Measurements from ENCODE around the gene PIK3C2A.

Gene PIK3C2A

GRCh38 chr11:17185938-17186337 lies 21.8 kb downstream of the PIK3C2A start:
- Histone ChIP-seq H3K36me3 (ENCODE audit: insufficient read depth, low read length) (no peaks in the 10 kb centered on the region; the same call in 1 of the 2 replicates), H3K4me1 (ENCODE audit: insufficient read depth, low read length) (no peaks in the 10 kb centered on the region), H3K9me3 (ENCODE audit: control insufficient read depth, insufficient read depth, low read length) (no peaks in the 10 kb centered on the region), H3K9ac (ENCODE audit: low read depth, low read length) (no peak overlapping the region)

DNA sequence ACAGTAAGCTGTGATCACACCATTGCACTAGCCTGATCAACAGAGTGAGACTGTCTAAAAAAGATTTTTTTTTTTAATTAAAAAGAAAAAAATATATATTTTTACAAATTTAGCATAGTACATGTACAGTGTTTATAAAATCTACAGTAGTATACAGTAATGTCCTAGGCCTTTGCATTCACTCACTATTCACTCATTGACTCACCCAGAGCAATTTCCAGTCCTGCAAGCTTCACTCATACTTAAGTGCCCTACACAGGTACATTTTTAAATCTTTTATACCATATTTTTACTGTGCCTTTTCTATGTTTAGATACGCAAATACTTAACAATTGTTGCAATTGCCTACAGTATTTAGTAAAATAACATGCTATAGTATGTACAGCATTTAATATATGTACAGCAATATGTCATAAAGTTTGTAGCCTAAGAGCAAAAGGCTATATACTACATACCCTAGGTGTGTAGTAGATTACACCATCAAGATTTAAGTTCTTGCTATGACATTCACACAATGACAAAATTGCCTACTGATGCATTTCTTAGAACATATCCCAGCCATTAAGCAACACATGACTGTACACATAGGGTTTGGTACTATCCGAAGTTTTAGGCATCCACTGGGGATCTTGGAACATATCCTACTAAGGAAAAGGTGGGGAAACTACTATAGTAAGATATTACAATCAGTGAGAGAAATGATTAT lies 22.8 kb downstream of the PIK3C2A start:
- Histone ChIP-seq H3K9me3 (ENCODE audit: control insufficient read depth, insufficient read depth, low read length) (no peaks in the 10 kb centered on the region), H3K9ac (ENCODE audit: low read depth, low read length) (no peak overlapping the region), H3K4me1 (ENCODE audit: insufficient read depth, low read length) (no peaks in the 10 kb centered on the region), H3K36me3 (ENCODE audit: insufficient read depth, low read length) (no peaks in the 10 kb centered on the region; the same call in 1 of the 2 replicates)

DNA sequence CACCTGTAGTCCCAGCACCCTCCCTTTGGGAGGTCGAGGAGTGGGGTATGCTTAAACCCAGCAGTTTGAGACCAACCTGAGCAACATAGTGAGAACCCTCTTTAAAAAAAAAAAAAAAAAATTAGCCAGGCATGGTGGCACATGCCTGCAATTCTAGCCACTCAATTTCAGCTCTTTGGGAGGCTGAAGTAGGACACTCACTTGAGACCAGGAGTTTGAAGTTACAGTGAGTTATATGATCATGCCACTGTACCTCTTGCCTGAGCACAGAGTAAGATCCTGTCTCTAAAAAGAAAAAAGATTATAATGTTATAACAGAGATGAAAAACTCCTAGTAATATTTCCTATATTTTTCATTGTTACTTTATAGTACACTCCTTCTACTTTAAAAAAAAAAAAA lies 23.9 kb downstream of the PIK3C2A start:
- no peak overlapping the region for H3K9ac ChIP-seq (ENCODE audit: low read depth, low read length)
- no peaks in the 10 kb centered on the region for H3K4me1 ChIP-seq (ENCODE audit: insufficient read depth, low read length)
- H3K36me3 ChIP-seq (ENCODE audit: insufficient read depth, low read length): no peaks in the 10 kb centered on the region; the same call in 1 of the 2 replicates
- no peaks in the 10 kb centered on the region for H3K9me3 ChIP-seq (ENCODE audit: control insufficient read depth, insufficient read depth, low read length)

DNA sequence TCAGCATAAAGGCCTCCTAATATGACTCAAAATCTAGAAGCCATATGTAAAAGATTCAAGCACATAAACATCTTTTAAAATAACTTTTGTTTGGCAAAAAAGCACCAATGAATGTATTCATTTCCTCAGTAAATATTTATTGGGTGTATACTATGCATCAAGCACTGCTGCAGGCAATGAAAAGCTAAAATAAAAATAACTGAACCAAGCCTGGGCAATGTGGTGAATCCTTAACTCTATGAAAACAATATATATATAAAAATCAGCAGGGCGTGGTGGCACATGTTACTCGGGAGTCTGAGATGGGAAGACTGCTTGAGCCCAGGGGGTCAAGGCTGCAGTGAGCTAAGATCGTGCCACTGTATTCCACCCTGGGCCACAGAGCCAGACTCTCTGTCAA lies 27.8 kb downstream of the PIK3C2A start:
- no peak overlapping the region for H3K9ac ChIP-seq (ENCODE audit: low read depth, low read length)
- H3K4me1 ChIP-seq (ENCODE audit: insufficient read depth, low read length): no peaks in the 10 kb centered on the region
- no peaks in the 10 kb centered on the region for H3K36me3 ChIP-seq (ENCODE audit: insufficient read depth, low read length)
- no peaks in the 10 kb centered on the region for H3K9me3 ChIP-seq (ENCODE audit: control insufficient read depth, insufficient read depth, low read length)

DNA sequence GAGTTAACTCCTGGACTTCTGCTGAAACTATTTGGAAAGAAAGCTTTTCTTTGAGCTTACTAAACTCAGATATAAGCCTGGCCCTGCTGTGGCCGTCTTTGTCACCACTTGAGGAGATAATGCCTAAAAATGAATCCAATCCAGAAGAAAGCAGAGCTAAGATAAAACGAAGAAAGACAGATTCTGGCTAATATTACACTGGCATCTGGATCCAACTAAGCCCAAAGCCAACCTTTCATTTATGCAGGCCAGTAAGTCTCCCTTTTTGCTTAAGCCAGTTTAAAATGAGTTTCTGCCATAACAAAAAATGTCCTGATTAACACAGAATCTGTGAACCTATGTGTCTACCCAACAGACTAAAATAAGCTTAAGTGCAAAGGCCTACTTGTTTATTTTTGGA lies 34.5 kb downstream of the PIK3C2A start:
- Histone ChIP-seq H3K4me1 (ENCODE audit: insufficient read depth, low read length) (peaks cover 11% of the 10 kb centered on the region; the same call in 1 of the 2 replicates), H3K9me3 (ENCODE audit: control insufficient read depth, insufficient read depth, low read length) (no peaks in the 10 kb centered on the region), H3K9ac (ENCODE audit: low read depth, low read length) (no peak overlapping the region), H3K36me3 (ENCODE audit: insufficient read depth, low read length) (0 out of 2 replicates have a peak, but pooled peaks cover 6% of the 10 kb centered on the region)

GRCh38 chr11:17171916-17172315 lies 35.9 kb downstream of the PIK3C2A start:
- H3K9me3 ChIP-seq (ENCODE audit: control insufficient read depth, insufficient read depth, low read length): no peaks in the 10 kb centered on the region
- no peak overlapping the region for H3K9ac ChIP-seq (ENCODE audit: low read depth, low read length)
- 0 out of 2 replicates have a peak, but pooled peaks cover 6% of the 10 kb centered on the region for H3K36me3 ChIP-seq (ENCODE audit: insufficient read depth, low read length)
- H3K4me1 ChIP-seq (ENCODE audit: insufficient read depth, low read length): peaks cover 11% of the 10 kb centered on the region; the same call in 1 of the 2 replicates

DNA sequence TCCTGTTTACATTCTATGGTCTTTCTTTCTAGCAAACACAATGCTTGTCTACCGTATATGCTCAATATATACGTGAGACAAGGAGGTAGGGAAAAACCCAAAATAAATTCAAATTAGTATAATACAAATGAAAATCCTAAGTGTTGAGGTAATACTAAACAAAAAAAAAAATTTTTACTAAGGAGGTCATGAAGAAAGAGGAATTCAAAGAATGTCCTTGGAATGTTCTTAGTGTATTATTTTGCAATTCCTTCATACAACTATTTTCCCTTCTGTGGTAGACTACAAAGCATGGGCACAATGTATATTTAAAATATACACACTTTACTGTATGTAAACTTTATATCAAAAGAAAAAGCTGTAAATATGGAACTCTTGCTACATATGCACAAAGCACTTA lies 36.4 kb downstream of the PIK3C2A start:
- Histone ChIP-seq H3K4me1 (ENCODE audit: insufficient read depth, low read length) (peaks cover 11% of the 10 kb centered on the region; the same call in 1 of the 2 replicates), H3K36me3 (ENCODE audit: insufficient read depth, low read length) (peaks cover 6% of the 10 kb centered on the region; the same call in 1 of the 2 replicates), H3K9ac (ENCODE audit: low read depth, low read length) (no peak overlapping the region), H3K9me3 (ENCODE audit: control insufficient read depth, insufficient read depth, low read length) (no peaks in the 10 kb centered on the region)

DNA sequence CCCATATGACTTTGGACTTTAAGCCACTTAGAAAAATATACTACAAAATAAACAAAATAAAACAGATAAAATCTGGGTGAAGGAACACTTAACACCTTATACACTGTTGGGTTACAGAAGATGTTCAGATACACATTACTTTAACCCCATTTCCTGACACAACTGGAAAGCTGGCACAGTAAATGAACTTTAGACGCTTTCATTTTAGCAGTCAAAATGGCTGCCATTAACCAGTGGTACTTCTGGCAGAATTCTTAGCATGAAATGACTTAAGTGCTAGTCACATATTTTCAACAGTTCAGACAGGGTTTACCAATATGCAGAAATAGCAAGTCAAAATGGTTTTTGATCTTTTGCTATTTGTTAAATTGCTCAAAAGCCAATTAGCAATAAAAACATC lies 37.9 kb downstream of the PIK3C2A start:
- H3K9me3 ChIP-seq (ENCODE audit: control insufficient read depth, insufficient read depth, low read length): no peaks in the 10 kb centered on the region
- H3K9ac ChIP-seq (ENCODE audit: low read depth, low read length): no peak overlapping the region
- peaks cover 13% of the 10 kb centered on the region; the same call in 1 of the 2 replicates for H3K4me1 ChIP-seq (ENCODE audit: insufficient read depth, low read length)
- peaks cover 6% of the 10 kb centered on the region; the same call in 1 of the 2 replicates for H3K36me3 ChIP-seq (ENCODE audit: insufficient read depth, low read length)

DNA sequence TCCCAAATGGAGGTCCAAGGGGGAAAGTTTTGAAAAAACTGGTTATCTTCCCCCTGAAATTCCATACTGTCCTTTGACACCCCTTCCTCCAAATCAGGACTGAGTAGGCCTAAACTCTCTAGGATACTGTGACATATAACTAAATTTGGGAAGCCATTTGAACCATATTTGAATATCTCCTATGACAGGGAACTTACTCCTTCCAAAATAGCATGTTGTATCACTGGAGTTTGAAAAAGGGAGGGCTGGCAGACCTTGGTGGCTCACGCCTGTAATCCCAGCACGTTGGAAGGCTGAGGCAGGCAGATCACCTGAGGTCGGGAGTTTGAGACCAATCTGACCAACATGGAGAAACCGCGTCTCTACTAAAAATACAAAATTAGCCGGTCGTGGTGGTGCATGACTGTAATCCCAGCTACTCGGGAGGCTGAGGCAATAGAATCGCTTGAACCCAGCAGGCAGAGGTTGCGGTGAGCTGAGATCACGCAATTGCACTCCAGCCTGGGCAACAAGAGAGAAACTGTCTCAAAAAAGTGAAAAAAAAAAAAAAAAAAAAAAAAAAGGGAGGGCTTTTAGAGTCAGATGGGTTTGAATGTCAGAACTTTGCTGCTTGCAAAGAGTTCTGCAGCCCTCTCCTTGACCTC lies 42.4 kb downstream of the PIK3C2A start:
- H3K9me3 ChIP-seq (ENCODE audit: control insufficient read depth, insufficient read depth, low read length): no peaks in the 10 kb centered on the region
- H3K36me3 ChIP-seq (ENCODE audit: insufficient read depth, low read length): peaks cover 6% of the 10 kb centered on the region; the same call in 1 of the 2 replicates
- no peak overlapping the region for H3K9ac ChIP-seq (ENCODE audit: low read depth, low read length)
- peaks cover 3% of the 10 kb centered on the region; the same call in 1 of the 2 replicates for H3K4me1 ChIP-seq (ENCODE audit: insufficient read depth, low read length)

DNA sequence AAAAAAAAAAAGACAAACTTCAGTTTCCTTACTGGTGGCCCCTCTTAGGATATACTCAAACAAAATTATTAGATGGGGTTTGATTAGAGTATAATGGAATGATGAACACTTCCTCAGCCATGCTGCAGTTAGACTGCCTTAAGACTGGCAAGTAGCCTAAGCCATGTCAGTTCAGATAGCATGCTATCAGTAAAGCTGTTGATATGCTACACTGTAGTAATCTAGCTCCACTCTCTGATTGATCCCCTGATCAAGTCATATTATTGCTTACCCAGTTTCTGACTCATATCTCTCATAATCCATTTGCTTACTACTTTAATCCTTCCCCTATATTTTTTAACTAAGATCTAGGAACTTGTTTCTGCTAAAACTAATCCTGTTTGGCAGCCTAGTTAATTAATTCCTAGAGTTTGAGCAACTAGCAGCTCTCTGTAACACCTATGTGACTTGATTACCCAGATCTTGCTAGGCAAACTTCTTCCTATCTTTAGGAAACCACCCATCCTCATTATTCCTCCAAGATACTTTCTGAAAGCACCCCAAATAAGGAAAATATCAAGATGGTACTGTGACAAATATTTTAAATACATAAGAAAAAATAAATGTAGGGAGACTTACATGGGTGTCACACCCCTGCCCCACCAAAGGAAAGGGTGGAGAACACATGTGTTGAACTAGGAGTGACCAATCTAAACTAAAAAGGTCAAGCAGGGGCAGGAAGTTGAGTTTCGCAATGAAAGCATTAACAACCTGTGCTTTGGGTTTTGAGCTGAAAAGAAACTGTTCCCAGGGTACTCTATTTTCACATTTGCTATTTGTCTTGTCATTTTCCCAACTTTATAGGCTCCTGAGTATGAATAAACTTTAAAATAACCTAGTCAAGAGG lies 43.2 kb downstream of the PIK3C2A start:
- H3K36me3 ChIP-seq (ENCODE audit: insufficient read depth, low read length): peaks cover 6% of the 10 kb centered on the region; the same call in 1 of the 2 replicates
- H3K4me1 ChIP-seq (ENCODE audit: insufficient read depth, low read length): peaks cover 3% of the 10 kb centered on the region; the same call in 1 of the 2 replicates
- H3K9ac ChIP-seq (ENCODE audit: low read depth, low read length): no peak overlapping the region
- H3K9me3 ChIP-seq (ENCODE audit: control insufficient read depth, insufficient read depth, low read length): no peaks in the 10 kb centered on the region

DNA sequence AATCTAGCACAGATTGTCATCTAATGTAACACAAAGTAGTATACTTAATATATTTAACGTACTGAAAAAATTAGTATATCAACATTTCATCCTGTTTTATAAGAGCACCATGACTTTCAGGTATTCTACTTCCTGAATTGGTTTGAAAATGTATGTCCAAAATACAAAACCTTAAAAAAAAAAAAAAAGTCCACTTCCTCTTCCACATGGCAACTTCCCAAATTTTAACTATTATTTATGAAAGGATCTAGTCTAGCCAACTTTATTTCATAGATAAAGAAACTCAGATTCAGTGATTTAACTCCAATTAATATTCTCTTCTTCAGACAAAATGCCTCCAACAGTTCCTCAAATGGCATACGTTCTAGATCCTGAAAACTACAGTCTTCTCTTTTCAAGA lies 44.0 kb downstream of the PIK3C2A start:
- H3K9ac ChIP-seq (ENCODE audit: low read depth, low read length): no peak overlapping the region
- no peaks in the 10 kb centered on the region for H3K9me3 ChIP-seq (ENCODE audit: control insufficient read depth, insufficient read depth, low read length)
- peaks cover 3% of the 10 kb centered on the region; the same call in 1 of the 2 replicates for H3K36me3 ChIP-seq (ENCODE audit: insufficient read depth, low read length)
- H3K4me1 ChIP-seq (ENCODE audit: insufficient read depth, low read length): peaks cover 3% of the 10 kb centered on the region; the same call in 1 of the 2 replicates

DNA sequence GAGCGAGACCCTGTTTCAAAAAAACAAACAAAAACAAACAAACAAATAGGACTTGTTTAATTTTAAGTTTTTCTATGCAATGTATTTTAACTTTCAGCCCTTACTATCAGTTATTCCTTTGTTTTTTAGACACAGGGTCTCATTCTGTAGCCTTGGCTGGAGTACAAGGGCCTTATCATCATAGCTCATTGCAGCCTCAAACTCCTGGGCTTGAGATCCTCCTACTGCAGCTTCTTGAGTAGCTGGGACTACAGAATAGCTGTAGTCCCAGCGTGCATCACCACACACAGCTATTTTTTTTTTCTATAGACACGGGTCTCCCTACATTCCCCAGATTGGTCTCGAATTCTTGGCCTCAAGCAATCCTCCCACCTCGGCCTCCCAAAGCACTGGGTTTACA lies 44.5 kb downstream of the PIK3C2A start:
- Histone ChIP-seq H3K4me1 (ENCODE audit: insufficient read depth, low read length) (peaks cover 3% of the 10 kb centered on the region; the same call in 1 of the 2 replicates), H3K9me3 (ENCODE audit: control insufficient read depth, insufficient read depth, low read length) (no peaks in the 10 kb centered on the region), H3K36me3 (ENCODE audit: insufficient read depth, low read length) (no peaks in the 10 kb centered on the region; the same call in 1 of the 2 replicates), H3K9ac (ENCODE audit: low read depth, low read length) (no peak overlapping the region)

GRCh38 chr11:17162376-17162775 lies 45.4 kb downstream of the PIK3C2A start:
- H3K36me3 ChIP-seq (ENCODE audit: insufficient read depth, low read length): no peaks in the 10 kb centered on the region; the same call in 1 of the 2 replicates
- no peak overlapping the region for H3K9ac ChIP-seq (ENCODE audit: low read depth, low read length)
- H3K4me1 ChIP-seq (ENCODE audit: insufficient read depth, low read length): peaks cover 3% of the 10 kb centered on the region; the same call in 1 of the 2 replicates
- no peaks in the 10 kb centered on the region for H3K9me3 ChIP-seq (ENCODE audit: control insufficient read depth, insufficient read depth, low read length)

DNA sequence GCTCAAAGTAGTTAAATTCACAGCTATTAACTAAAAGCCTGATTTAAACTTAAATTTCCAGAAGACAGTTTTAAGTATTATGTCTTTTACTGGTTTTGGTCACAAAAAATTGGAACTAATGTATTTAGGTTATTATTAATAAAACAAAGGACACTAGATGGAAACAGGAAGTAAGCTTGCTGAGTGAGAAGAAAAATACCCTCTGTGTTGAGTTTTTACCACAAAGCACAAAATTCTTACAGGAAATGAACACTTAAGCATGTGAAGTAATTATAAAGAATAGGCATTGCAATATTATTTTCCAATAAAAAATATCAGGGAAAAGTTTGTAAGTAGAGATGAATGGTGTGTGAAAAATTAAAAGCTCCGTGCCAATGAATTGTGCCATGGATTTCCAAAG lies 46.3 kb downstream of the PIK3C2A start:
- H3K9me3 ChIP-seq (ENCODE audit: control insufficient read depth, insufficient read depth, low read length): no peaks in the 10 kb centered on the region
- H3K4me1 ChIP-seq (ENCODE audit: insufficient read depth, low read length): peaks cover 3% of the 10 kb centered on the region; the same call in 1 of the 2 replicates
- no peak overlapping the region for H3K9ac ChIP-seq (ENCODE audit: low read depth, low read length)
- H3K36me3 ChIP-seq (ENCODE audit: insufficient read depth, low read length): no peaks in the 10 kb centered on the region; the same call in 1 of the 2 replicates

All from ES-I3 (cell line).